Measurements from ENCODE around the gene DROSHA. TPM values are rescaled to one million over a fixed set of nuclear protein-coding genes. Genes with fewer than 3 reads are reported as not detected.

Gene DROSHA
- total and polyA plus RNA-seq, 2 donors = 24.8 to 90.8 TPM

DNA sequence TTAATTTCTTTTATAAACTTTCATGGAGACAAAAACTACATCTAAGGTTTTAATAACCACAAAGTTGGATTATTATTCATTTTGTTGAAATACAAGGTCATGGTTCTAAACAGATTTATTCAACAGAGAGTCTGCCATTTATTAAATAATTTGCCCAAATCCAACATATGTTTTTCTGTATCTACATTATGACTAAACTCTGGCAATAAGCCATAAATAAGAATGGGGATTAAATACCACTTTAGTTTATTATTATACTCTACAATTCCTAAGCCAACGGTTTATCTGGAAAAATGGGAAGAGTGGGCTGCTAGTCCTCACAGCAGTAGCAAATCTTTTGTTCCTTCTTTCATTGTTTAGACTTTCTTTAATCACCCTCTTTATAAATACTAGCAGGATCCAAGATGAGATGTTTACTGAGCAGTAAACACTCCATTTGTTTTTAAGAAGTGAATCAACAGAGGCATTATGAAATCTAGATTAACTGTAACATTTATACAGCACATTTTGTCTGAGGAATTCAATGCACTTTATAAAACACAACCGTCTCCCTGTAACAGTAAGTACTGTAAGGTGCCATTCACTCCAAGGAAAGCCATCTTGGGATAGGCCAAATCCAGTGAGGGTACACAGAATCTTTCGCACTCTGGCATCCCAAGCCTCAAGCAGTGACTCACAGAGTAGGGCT, 89.7 kb downstream of the DROSHA start:
- Histone ChIP-seq H3K27ac (ENCODE audit: low read depth) (no peak overlapping the region), H3K4me3 (ENCODE audit: low read depth, low read length) (no peak overlapping the region)
- WGBS = 29% methylated on average over 3 of the region's 3 CpGs

GRCh38 chr5:31436851-31437250, 95.0 kb downstream of the DROSHA start:
- H3K36me3 ChIP-seq (ENCODE audit: insufficient read depth) = no peaks in the 10 kb centered on the region
- no peak overlapping the region for H3K27ac ChIP-seq (ENCODE audit: low read depth)
- WGBS = 61% methylated on average over 1 of the region's 1 CpG
- H3K4me1 ChIP-seq (ENCODE audit: insufficient read depth) = no peaks in the 10 kb centered on the region
- H3K4me3 ChIP-seq (ENCODE audit: low read depth, low read length) = no peak overlapping the region
- DNase-seq (ENCODE audit: extremely low spot score) = no peak

More for the DNA sequence above, 89.7 kb downstream of the DROSHA start:
- H3K36me3 ChIP-seq (ENCODE audit: insufficient read depth) = peaks cover 2% of the 10 kb centered on the region
- no peak for DNase-seq (ENCODE audit: extremely low spot score)
- H3K4me1 ChIP-seq (ENCODE audit: insufficient read depth) = no peaks in the 10 kb centered on the region

GRCh38 chr5:31435730-31436129, 96.2 kb downstream of the DROSHA start:
- no peak overlapping the region for H3K27ac ChIP-seq (ENCODE audit: low read depth)
- H3K4me1 ChIP-seq (ENCODE audit: insufficient read depth) = no peaks in the 10 kb centered on the region
- no peaks in the 10 kb centered on the region for H3K36me3 ChIP-seq (ENCODE audit: insufficient read depth)
- DNase-seq (ENCODE audit: extremely low spot score) = no peak
- 87% methylated on average over 4 of the region's 4 CpGs for WGBS
- H3K4me3 ChIP-seq (ENCODE audit: low read depth, low read length) = no peak overlapping the region

- H3K36me3 ChIP-seq (ENCODE audit: insufficient read depth) = peaks cover 2% of the 10 kb centered on the region
- no peak for DNase-seq (ENCODE audit: extremely low spot score)
- no peak overlapping the region for H3K4me3 ChIP-seq (ENCODE audit: low read depth, low read length)
- H3K4me1 ChIP-seq (ENCODE audit: insufficient read depth) = no peaks in the 10 kb centered on the region
- H3K27ac ChIP-seq (ENCODE audit: low read depth) = no peak overlapping the region
- WGBS = 56% methylated on average over 2 of the region's 2 CpGs
Observed at GRCh38 chr5:31434898-31435297, 97.0 kb downstream of the DROSHA start.

GRCh38 chr5:31433229-31433628, 98.7 kb downstream of the DROSHA start:
- Histone ChIP-seq H3K27ac (ENCODE audit: low read depth) (no peak overlapping the region), H3K4me3 (ENCODE audit: low read depth, low read length) (no peak overlapping the region), H3K4me1 (ENCODE audit: insufficient read depth) (no peaks in the 10 kb centered on the region), H3K36me3 (ENCODE audit: insufficient read depth) (peaks cover 2% of the 10 kb centered on the region)
- no peak for DNase-seq (ENCODE audit: extremely low spot score)
- 96% methylated on average over 3 of the region's 3 CpGs for WGBS

DNA sequence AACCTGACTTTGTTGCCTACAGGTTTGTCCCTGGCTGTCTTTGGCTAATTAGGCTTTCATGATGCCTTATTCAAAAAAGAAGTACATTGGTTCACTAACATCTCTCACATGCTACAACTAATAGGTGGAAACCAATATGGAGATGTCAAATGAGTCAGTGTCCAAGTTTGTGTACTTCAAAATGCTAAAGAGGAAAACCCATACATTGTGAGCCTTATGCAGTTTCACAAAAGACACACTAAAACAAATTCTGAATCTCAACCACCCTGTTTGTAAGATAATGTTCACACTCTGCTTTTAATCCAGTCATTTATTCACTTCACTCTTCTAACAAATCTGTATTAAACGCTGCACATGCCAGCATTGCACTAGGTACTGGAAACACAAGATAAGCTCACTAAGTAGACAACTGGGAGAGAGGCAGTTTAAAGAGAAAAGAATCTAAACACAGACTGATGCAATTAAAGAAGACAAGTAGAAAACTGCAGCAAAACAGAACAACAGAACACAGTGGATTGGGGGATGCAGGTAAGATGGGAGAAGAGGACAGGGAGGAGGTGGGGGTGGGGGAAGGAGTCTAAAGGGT, 104.1 kb downstream of the DROSHA start:
- peaks cover 2% of the 10 kb centered on the region for H3K36me3 ChIP-seq (ENCODE audit: insufficient read depth)
- no peak overlapping the region for H3K27ac ChIP-seq (ENCODE audit: low read depth)
- H3K4me1 ChIP-seq (ENCODE audit: insufficient read depth) = no peaks in the 10 kb centered on the region
- 51% methylated on average over 1 of the region's 1 CpG for WGBS
- H3K4me3 ChIP-seq (ENCODE audit: low read depth, low read length) = no peak overlapping the region
- DNase-seq (ENCODE audit: extremely low spot score) = no peak

DNA sequence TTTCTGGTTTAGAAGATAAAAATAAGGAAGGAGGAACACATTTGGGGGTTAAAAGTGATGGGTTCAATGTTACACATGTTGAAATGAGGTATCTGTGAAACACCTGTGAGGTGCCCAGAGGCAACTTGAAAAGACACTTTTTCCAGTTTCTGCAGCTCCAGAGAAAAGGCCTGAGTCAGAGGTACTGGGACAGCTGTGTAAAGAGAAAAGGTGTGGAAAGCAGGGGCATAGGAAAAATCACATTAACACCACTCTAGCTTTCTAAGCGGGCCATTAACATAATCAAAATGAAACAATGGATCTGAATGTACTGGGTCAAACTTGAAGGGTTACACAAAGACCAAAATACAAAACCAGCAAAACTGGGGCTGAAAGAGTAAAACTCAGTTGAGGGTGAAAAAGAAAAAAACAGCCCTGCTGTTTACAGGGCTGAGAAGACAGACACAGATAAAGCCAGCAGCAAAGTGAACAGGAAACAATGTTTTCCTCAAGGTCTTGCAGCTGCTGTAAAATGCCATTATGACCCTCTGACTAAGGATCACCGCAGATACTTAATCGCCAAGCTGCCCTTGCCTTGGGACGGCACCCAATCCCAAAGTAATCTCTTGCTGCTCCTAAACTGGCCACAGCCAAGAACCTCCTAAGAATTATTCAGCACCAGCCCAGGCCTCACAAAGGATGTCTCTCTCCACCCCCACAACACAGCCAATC, 104.7 kb downstream of the DROSHA start:
- WGBS = 71% methylated on average over 4 of the region's 4 CpGs
- no peak for DNase-seq (ENCODE audit: extremely low spot score)
- peaks cover 2% of the 10 kb centered on the region for H3K36me3 ChIP-seq (ENCODE audit: insufficient read depth)

GRCh38 chr5:31421806-31422586, 109.9 kb downstream of the DROSHA start:
- H3K27ac ChIP-seq (ENCODE audit: low read depth) = no peak overlapping the region
- DNase-seq (ENCODE audit: extremely low spot score) = no peak
- H3K4me3 ChIP-seq (ENCODE audit: low read depth, low read length) = no peak overlapping the region
- WGBS = 75% methylated on average over 7 of the region's 7 CpGs
- no peaks in the 10 kb centered on the region for H3K4me1 ChIP-seq (ENCODE audit: insufficient read depth)
- H3K36me3 ChIP-seq (ENCODE audit: insufficient read depth) = no peaks in the 10 kb centered on the region

More for the DNA sequence above, 104.7 kb downstream of the DROSHA start:
- Histone ChIP-seq H3K4me1 (ENCODE audit: insufficient read depth) (no peaks in the 10 kb centered on the region), H3K27ac (ENCODE audit: low read depth) (no peak overlapping the region), H3K4me3 (ENCODE audit: low read depth, low read length) (no peak overlapping the region)

GRCh38 chr5:31417512-31417911, 114.4 kb downstream of the DROSHA start:
- H3K4me3 ChIP-seq (ENCODE audit: low read depth, low read length) = no peak overlapping the region
- H3K36me3 ChIP-seq (ENCODE audit: insufficient read depth) = peaks cover 2% of the 10 kb centered on the region
- H3K27ac ChIP-seq (ENCODE audit: low read depth) = no peak overlapping the region
- no peak for DNase-seq (ENCODE audit: extremely low spot score)
- WGBS = 91% methylated on average over 5 of the region's 5 CpGs
- no peaks in the 10 kb centered on the region for H3K4me1 ChIP-seq (ENCODE audit: insufficient read depth)

- no peak for DNase-seq (ENCODE audit: extremely low spot score)
- Histone ChIP-seq H3K4me1 (ENCODE audit: insufficient read depth) (no peaks in the 10 kb centered on the region), H3K27ac (ENCODE audit: low read depth) (no peak overlapping the region), H3K4me3 (ENCODE audit: low read depth, low read length) (no peak overlapping the region), H3K36me3 (ENCODE audit: insufficient read depth) (peaks cover 2% of the 10 kb centered on the region)
- WGBS = 91% methylated on average over 3 of the region's 3 CpGs
Observed at GRCh38 chr5:31416547-31416946, 115.3 kb downstream of the DROSHA start.

DNA sequence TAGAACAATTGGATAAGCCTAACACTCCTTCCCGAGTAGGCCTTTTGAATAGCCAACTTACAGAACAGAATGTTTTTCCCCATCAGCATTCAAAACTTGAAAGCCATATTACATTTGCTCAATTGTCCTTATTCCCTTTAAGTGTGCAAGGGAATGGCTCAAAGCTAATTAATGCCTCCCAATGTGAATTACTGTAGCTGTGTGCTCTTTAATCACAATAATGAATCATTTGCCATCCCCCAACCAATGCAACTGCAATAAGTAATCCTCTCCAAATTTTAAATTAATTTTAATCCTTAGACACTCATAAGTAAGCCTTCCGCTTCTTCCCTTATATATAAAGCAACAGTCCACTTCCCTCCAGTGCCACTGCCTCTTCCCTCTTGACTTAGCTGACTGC, 115.9 kb downstream of the DROSHA start:
- no peak for DNase-seq (ENCODE audit: extremely low spot score)
- no peak overlapping the region for H3K4me3 ChIP-seq (ENCODE audit: low read depth, low read length)
- H3K36me3 ChIP-seq (ENCODE audit: insufficient read depth) = peaks cover 2% of the 10 kb centered on the region
- 96% methylated on average over 2 of the region's 2 CpGs for WGBS
- no peak overlapping the region for H3K27ac ChIP-seq (ENCODE audit: low read depth)
- no peaks in the 10 kb centered on the region for H3K4me1 ChIP-seq (ENCODE audit: insufficient read depth)

DNA sequence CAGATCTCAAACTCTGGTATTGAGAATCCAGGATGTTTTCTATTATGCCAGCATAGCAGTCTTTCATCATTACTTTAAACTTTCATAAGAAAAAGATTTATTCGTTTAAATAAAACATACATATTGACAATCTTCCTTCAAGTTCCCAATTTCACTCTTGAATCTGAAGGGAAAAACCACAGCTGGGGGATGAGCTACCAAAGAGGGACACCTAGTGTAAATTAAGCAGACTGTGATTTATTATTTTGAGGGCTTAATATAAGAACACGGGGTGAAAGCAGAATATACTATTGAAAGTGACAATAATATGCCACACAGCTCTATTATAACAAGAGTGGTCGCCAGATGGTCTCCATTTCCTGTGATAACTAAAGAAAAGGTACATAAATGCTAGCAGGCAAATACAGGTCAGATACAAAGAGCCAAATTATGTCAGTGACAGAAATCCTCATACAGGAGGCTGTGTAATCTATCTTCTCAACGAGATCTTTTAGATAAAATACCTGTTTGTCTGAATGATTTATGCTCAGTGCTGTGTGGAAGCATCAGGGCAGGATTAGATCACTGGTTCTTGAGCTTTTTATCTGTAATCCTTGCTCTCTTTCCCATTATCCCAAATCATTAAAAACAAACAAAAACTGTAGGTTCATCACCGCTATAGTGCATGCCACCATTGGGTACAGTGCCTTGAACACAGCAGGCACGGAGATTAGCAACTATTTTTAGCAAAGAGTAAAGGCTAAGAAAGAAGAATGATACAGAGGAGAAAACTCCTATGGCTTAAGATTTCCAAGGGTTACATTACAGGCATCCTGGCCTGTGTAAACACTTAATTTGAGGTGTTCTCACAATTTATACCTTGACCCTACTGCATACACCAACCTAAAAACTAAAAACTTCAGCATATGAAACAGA, 116.6 kb downstream of the DROSHA start:
- no peak overlapping the region for H3K27ac ChIP-seq (ENCODE audit: low read depth)
- H3K36me3 ChIP-seq (ENCODE audit: insufficient read depth) = peaks cover 2% of the 10 kb centered on the region
- H3K4me1 ChIP-seq (ENCODE audit: insufficient read depth) = no peaks in the 10 kb centered on the region
- no peak overlapping the region for H3K4me3 ChIP-seq (ENCODE audit: low read depth, low read length)
- WGBS = 53% methylated on average over 6 of the region's 6 CpGs
- no peak for DNase-seq (ENCODE audit: extremely low spot score)

Measured in urinary bladder (tissue), 4 donors.